Keratinocyte (primary cell): ENCODE data around the gene ITGB8.

Experiments used
- CTCF ChIP-seq, 3 experiments: IDR thresholded peaks in 1 of 3; conservative IDR thresholded peaks in 1 of 3; optimal IDR thresholded peaks in 1 of 3; 2 replicates in 2 of 3; 3 replicates in 1 of 3; pipeline versions ENCODE3 to v1.5.1; 2011; ENCODE audit warnings: low read length in 3 of 3, mild to moderate bottlenecking in 3 of 3, moderate library complexity in 2 of 3, control low read depth in 1 of 3, inconsistent platforms in 1 of 3; ENCODE audit not compliant: insufficient read depth in 2 of 3; ENCODE audit errors: extremely low read depth in 1 of 3
- EZH2 ChIP-seq: IDR thresholded peaks from one replicate; pipeline ENCODE4 v1.6.1; 2012; ENCODE audit warnings: inconsistent platforms, mild to moderate bottlenecking, low read length, moderate library complexity

- TF ChIP-seq CTCF (optimal IDR thresholded peaks at IDR 0.05 in 1 of 3, IDR thresholded peaks at IDR 0.05 in 1 of 3, conservative IDR thresholded peaks at IDR 0.05 in 1 of 3; ENCODE audit: extremely low read depth in 1 of 3, insufficient read depth in 2 of 3, low read length in 3 of 3) = no peak
- no peak for TF ChIP-seq EZH2
These were observed 10.4 kb upstream of the ITGB8 start for GRCh38 chr7:20320322-20320721.
